Islet precursor cell (in vitro differentiated cells): ENCODE results near the gene THPO.

Experiments used
- DNase-seq: peaks from one replicate; pipeline ENCODE4 v3.0.0-alpha.2; 2018

THPO gene

GRCh38 chr3:184361932-184362667 lies 15.9 kb downstream of the THPO start:
- peak; percentile 77 for DNase-seq

- no peak for DNase-seq
Observed at GRCh38 chr3:184361532-184361931, 16.5 kb downstream of the THPO start, which contains the start of the genes CLCN2 and POLR2H. Gene CLCN2, minus strand, starts transcription at chr3:184361605. Its CDS starts 126 bp downstream, at chr3:184361479. Gene POLR2H, plus strand, starts transcription at chr3:184361710. Its CDS starts 1,783 bp downstream, at chr3:184363493.

GRCh38 chr3:184360929-184361531 lies 17.0 kb downstream of the THPO start:
- DNase-seq: peak; percentile 69

DNA sequence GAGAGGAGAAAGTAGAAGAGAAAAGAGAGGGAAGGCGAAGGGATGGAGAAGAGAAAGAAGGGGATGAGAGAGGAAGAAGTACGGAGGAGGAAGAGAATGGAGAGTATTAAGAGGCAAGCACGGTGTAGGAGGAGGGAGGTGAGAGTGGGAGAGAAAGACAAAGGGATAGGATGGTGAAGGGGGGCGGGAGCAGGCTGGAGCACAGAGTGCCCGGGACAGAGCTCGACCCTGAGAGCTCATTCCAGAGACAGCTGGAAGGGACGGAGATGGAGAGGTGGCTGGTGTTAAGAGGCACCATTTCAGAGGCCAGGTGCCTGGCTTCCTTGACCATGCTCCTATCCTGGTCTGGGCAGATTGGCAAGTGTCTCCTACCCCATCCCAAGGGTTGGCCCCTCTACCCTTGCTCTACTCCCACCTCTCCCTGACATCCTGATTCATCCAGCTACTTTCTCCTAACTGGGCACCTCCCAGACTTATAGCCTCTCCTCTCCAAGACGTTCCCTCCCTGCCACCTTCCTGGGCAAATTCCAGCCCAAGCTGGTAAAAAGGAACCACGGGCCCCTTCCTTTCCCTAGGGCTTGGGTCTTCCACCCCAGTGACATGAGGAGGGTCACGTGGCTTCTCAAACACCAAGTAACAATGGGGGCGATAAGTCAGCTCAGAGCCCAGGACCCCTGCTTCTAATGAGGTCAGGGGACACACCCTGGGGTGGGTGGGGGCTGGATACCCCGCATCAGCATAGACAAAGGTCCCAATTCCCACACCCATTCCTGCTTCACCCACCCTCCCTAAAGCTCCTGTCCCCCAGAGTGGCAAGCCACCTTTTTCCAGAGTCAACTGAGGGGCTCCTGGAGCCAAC lies 17.7 kb downstream of the THPO start:
- DNase-seq: no peak

GRCh38 chr3:184359610-184360009 lies 18.4 kb downstream of the THPO start:
- DNase-seq: no peak

DNA sequence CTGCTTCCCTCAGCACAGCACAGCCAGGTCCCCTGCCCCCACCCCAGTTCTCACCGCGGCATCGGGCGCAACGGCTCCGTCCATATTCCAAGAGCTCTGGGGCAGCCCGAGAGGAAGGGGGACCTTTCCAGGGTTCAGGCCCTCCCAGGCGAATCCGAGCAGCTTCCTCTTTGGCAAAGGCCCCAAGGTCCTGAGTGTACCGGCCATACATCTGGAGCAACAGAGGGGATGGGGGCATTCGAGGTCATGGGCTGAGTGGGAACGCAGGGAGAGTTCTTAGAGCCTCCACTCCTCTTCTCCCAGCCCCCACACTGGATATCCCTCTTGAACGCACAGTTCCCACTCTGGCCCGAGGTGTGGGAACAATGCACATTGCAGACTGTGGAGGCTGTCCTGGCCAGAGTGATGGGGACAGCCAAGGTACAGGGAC lies 19.1 kb downstream of the THPO start:
- no peak for DNase-seq

DNA sequence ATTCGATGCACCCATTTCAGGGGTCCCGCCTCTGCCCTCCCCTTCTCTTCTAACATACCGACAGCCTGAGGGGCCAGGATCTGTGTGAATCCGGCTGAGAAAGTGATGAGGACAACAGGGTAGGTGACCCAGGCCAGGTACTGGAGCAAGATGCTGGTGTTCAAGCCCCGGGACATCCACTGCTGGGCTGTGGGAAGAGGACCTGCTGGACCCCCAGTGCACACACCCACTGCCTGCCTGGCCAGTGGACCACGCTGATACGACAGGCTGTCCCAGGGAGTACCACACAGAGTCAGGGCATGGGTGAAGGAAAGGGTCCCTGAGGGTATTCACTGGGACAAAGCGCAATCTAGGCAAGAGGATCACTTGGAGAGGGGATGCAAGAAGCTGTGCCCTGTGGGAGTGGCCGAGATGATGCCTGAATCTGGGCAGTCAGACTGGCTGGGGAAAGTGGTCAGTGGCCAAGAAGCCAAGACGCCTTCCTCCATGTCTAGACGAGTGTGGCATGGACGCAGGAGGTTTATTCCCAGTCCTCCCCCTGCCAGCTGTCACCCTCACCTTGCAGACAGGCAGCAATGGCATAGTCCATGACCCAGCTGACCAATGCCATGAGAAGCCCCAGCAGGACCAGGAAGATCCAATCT lies 19.8 kb downstream of the THPO start:
- DNase-seq: no peak

- no peak for DNase-seq
Observed at GRCh38 chr3:184357248-184358123, 20.5 kb downstream of the THPO start.

DNA sequence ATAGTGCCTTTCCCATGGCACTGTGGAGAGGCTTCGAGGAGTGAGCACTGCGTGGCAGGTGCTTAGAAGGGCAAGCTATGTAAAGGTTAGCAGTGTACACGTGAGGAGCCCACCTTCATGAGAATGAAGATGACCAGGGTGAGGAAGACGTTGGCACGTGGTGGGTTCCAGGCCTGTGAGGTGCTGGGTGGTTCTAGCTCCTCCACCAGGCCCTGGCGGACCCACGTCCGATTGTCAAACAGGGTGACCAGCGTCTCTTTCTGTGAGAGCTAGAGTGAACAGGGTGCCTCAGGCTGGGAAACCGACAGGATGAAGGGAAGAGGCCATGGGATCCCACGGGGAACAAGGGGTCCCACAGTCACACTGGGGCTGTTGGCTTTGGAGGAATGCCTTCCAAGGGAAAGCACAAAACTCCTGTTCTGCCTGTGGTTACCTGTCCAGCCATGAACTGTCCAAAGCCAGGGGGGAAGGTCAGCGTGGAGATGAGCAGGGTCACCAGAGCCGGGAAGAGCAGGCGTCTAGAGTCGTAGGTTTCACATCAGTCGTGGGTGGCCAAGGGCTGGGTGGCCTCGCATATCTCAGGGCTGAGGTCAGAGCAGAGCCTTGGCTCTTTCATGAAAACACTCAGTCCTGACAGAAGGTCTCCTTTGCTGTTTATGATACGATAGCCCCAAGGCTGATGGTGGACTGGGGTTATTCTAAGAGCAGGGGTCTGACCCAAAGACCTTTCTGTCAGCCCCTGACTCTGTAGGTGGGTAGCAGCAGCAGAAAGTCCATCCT lies 22.6 kb downstream of the THPO start:
- DNase-seq: peak; percentile 80

DNA sequence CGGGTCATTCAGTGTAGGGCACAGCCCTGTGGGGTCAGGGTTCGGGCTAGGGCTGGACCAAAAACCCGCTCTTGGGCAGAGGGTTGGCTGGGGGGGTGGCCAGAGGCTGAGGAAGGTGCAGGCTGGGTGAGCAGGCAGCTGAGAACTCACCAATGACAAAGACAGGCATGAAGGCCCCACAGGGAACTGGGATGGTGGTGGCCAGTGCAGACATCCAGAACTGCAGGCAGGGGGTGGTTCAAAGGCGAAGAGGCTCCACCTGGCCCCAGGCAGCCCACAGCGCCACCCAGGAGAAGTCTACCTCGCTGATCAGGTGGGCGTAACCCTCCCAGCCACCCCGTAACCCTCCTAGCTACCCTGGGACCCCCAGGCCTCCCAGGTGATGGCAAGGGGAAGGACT lies 23.3 kb downstream of the THPO start:
- DNase-seq: no peak

DNA sequence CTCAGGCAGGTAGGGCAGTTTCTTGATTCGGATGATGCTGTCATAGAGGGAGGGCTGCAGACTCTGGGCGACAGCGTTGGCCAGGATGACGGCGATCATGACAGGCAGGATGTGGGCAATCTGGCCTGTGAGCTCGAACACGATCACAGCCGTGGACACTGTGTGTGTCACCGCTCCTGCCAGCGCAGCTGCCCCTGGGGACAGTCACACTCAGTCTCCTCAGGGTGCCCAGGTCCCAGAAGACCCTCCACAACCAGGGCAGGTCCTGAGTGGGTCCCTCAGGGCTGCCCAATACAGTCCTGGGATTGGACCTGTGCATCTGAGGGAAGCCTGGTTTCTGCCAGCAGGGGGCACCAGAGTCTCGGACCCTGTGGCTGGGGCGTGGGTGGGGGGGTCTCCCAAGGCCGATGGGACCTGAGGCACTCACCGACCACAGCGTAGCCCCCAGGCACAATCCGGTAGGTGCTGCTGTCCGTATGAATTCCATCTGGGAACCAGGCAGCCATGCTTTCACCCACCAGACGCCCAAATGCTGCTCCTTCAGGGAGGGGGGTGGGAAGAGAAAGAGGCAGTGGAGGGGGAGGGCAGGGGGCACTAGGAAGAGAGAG lies 23.8 kb downstream of the THPO start:
- peak; percentile 84 for DNase-seq

DNA sequence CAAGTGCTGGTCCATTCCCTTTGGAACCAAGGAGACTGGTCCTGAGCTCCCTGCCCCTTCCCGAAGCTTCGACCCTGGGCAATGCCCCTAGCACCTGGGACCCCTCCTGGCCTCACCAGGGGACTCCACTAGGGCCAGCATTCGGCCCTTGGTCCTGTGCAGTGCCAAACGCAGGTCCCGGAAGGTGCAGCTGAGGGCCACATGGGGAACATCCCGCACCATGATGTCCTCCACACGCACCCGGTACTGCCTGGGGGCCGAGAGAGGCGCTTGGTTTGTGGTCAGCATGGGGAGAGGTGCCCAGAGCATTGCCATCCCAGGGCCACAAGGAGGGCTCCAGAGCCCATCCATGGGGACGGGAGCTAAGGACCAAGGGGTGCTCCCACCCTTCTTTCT lies 24.5 kb downstream of the THPO start:
- DNase-seq: no peak

DNA sequence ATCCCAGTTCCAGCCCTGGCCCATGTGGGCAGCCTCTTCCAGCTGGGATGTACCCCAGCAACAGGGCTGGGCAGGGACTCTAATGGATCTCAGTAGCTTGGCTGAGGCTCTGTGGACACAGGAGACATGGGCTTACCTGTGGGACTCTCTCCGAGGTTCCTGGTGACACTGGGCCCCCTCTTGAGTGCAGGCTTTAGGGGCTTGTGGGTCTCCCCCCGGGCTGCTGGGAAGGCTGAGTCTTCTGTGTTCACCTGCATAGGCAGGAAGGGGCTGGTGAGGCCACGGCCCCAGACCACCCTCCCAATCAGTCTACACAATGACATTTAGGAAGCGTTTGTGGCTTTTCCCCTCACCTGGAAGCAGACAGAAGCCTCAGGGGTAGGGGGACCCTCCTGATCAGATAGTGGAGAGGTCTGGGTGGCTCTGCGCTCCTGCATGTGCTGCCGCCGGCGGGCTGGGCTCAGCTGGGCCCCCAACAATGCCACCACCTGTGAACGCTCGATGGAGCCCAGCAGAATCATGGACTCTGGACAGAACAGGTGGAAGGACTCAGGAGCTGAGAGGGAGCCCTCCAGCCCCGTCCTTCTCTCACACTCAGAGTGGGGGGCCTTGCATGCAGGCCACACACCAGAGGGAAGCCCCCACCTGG lies 25.0 kb downstream of the THPO start:
- no peak for DNase-seq

- DNase-seq: no peak
Observed at GRCh38 chr3:184352149-184352785, 25.7 kb downstream of the THPO start.

- no peak for DNase-seq
Observed at GRCh38 chr3:184351511-184352148, 26.4 kb downstream of the THPO start.

- no peak for DNase-seq
Observed at GRCh38 chr3:184350618-184351017, 27.4 kb downstream of the THPO start.

GRCh38 chr3:184349563-184350470 lies 28.2 kb downstream of the THPO start:
- DNase-seq: no peak

DNA sequence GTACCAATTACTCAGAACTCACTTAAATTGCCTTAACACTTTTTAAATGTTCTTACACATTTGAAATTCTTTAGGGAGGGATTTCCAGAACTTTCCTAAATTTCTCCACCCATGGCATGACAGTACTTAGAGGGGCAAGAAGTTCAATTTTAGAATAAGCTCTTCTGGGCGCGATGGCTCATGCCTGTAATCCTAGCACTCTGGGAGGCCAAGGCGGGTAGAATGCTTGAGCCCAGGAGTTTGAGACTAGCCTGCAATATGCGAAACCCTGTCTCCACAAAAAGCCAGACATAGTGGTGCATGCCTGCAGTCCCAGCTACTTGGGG lies 30.0 kb downstream of the THPO start:
- no peak for DNase-seq
